Measurements from ENCODE around the gene MED9.

MED9 gene

DNA sequence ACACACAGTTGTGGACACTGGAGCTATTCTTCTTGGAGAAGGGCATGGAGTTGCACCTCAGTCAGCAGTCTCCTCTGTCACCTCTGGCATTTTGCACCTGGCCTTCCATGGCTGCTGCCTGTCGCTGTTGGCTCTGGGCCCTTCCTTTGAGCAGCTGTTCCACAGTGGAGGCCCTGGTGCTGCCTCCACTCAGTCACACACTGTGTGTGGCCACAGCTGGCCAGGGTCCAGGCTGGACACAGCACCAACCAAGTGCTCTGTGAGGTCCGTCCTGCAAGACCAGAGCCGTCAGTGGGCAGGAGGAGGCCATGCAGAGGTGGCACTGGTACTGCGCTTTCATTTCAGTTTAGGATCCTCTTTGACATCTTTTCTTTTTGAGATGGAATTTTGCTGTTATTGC is 21.6 kb upstream of the MED9 start:
- Histone ChIP-seq H3F3A (ENCODE audit: control insufficient read depth, insufficient read depth) (no peaks in the 10 kb centered on the region), H3K27ac (ENCODE audit: low read depth, low read length) (no peak overlapping the region), H3K36me3 (ENCODE audit: control insufficient read depth, low read length) (no peaks in the 10 kb centered on the region), H3K4me2 (ENCODE audit: low read length) (no peak overlapping the region), H4K20me1 (ENCODE audit: control insufficient read depth, insufficient read depth, low read depth, low read length) (no peaks in the 10 kb centered on the region), H3K27me3 (ENCODE audit: control insufficient read depth, low read length) (peaks cover 9% of the 10 kb centered on the region), H3K79me2 (ENCODE audit: control insufficient read depth, low read length) (no peaks in the 10 kb centered on the region), H3K4me1 (ENCODE audit: control insufficient read depth, low read length) (no peaks in the 10 kb centered on the region), H3K9me2 (replicated peaks; ENCODE audit: control insufficient read depth, low read length) (no peaks in the 10 kb centered on the region), H3K4me3 (ENCODE audit: low read length) (no peak overlapping the region), H3K9me3 (ENCODE audit: control insufficient read depth, insufficient read depth, low read length) (peaks cover 5% of the 10 kb centered on the region; the same call in 1 of the 2 replicates)
- no peak for TF ChIP-seq EZH2phosphoT487 (IDR thresholded peaks at IDR 0.05; ENCODE audit: borderline replicate concordance, low read length)
- TF ChIP-seq, protein P1, sequence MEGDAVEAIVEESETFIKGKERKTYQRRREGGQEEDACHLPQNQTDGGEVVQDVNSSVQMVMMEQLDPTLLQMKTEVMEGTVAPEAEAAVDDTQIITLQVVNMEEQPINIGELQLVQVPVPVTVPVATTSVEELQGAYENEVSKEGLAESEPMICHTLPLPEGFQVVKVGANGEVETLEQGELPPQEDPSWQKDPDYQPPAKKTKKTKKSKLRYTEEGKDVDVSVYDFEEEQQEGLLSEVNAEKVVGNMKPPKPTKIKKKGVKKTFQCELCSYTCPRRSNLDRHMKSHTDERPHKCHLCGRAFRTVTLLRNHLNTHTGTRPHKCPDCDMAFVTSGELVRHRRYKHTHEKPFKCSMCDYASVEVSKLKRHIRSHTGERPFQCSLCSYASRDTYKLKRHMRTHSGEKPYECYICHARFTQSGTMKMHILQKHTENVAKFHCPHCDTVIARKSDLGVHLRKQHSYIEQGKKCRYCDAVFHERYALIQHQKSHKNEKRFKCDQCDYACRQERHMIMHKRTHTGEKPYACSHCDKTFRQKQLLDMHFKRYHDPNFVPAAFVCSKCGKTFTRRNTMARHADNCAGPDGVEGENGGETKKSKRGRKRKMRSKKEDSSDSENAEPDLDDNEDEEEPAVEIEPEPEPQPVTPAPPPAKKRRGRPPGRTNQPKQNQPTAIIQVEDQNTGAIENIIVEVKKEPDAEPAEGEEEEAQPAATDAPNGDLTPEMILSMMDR (IDR thresholded peaks at IDR 0.05; ENCODE audit: low read depth, low read length, poor library complexity, severe bottlenecking), result no peak

GRCh38 chr17:17456251-17456650 is 20.5 kb upstream of the MED9 start:
- no peak overlapping the region for H3K27ac ChIP-seq (ENCODE audit: low read depth, low read length)
- TF ChIP-seq, protein P1 (IDR thresholded peaks at IDR 0.05; ENCODE audit: low read depth, low read length, poor library complexity, severe bottlenecking), result no peak
- TF ChIP-seq EZH2phosphoT487 (IDR thresholded peaks at IDR 0.05; ENCODE audit: borderline replicate concordance, low read length), result no peak
- no peaks in the 10 kb centered on the region for H3K79me2 ChIP-seq (ENCODE audit: control insufficient read depth, low read length)
- no peak overlapping the region for H3K4me3 ChIP-seq (ENCODE audit: low read length)
- no peaks in the 10 kb centered on the region for H3K36me3 ChIP-seq (ENCODE audit: control insufficient read depth, low read length)
- no peaks in the 10 kb centered on the region for H3F3A ChIP-seq (ENCODE audit: control insufficient read depth, insufficient read depth)
- H3K9me2 ChIP-seq (replicated peaks; ENCODE audit: control insufficient read depth, low read length), result no peaks in the 10 kb centered on the region
- no peaks in the 10 kb centered on the region for H3K4me1 ChIP-seq (ENCODE audit: control insufficient read depth, low read length)
- peaks cover 5% of the 10 kb centered on the region; the same call in 1 of the 2 replicates for H3K9me3 ChIP-seq (ENCODE audit: control insufficient read depth, insufficient read depth, low read length)
- H3K27me3 ChIP-seq (ENCODE audit: control insufficient read depth, low read length), result peaks cover 1% of the 10 kb centered on the region
- no peaks in the 10 kb centered on the region for H4K20me1 ChIP-seq (ENCODE audit: control insufficient read depth, insufficient read depth, low read depth, low read length)
- H3K4me2 ChIP-seq (ENCODE audit: low read length), result no peak overlapping the region

DNA sequence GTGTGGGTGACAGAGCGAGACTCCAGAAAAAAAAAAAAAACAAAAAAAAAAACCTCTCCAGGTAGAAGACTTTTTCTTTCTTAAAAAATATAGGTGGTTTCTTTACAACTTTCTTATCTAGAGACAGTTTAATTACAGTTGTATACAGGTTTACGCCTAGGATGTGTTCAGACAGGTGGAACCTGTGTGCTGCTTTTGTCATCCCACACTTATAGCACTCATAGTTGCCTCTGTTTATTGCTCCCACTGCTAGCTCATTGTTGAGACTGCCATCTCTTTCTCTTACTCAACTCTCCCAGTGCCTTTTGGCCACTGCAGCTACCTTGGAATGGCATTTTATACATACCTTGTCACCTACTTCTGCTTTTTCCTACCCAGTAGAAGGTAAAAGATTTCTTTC is 19.1 kb upstream of the MED9 start:
- H3K79me2 ChIP-seq (ENCODE audit: control insufficient read depth, low read length), result no peaks in the 10 kb centered on the region
- H3K27me3 ChIP-seq (ENCODE audit: control insufficient read depth, low read length), result no peaks in the 10 kb centered on the region
- H3K27ac ChIP-seq (ENCODE audit: low read depth, low read length), result no peak overlapping the region
- H4K20me1 ChIP-seq (ENCODE audit: control insufficient read depth, insufficient read depth, low read depth, low read length), result no peaks in the 10 kb centered on the region
- H3K4me1 ChIP-seq (ENCODE audit: control insufficient read depth, low read length), result no peaks in the 10 kb centered on the region
- TF ChIP-seq EZH2phosphoT487 (IDR thresholded peaks at IDR 0.05; ENCODE audit: borderline replicate concordance, low read length), result no peak
- TF ChIP-seq, protein P1 (IDR thresholded peaks at IDR 0.05; ENCODE audit: low read depth, low read length, poor library complexity, severe bottlenecking), result no peak
- no peak overlapping the region for H3K4me3 ChIP-seq (ENCODE audit: low read length)
- peaks cover 5% of the 10 kb centered on the region; the same call in 1 of the 2 replicates for H3K9me3 ChIP-seq (ENCODE audit: control insufficient read depth, insufficient read depth, low read length)
- no peaks in the 10 kb centered on the region for H3F3A ChIP-seq (ENCODE audit: control insufficient read depth, insufficient read depth)
- H3K36me3 ChIP-seq (ENCODE audit: control insufficient read depth, low read length), result no peaks in the 10 kb centered on the region
- H3K9me2 ChIP-seq (replicated peaks; ENCODE audit: control insufficient read depth, low read length), result no peaks in the 10 kb centered on the region
- H3K4me2 ChIP-seq (ENCODE audit: low read length), result no peak overlapping the region
